Frontal cortex (tissue), 4 donors: ENCODE data around the gene TVP23A. TPM values are rescaled to one million over a fixed set of nuclear protein-coding genes. Genes with fewer than 3 reads are reported as not detected.

Experiments
- DNase-seq, 2 donors: peaks; one replicate each; pipeline ENCODE4 v3.0.0; 2012; ENCODE audit warnings: low spot score in 2 of 2
- FAIRE-seq: peaks from 2 replicates; lab custom pipeline; 2012; peaks lifted over from hg19 to GRCh38; lab: Jason Lieb, UNC
- total RNA-seq: library from RNA; depleted of rRNA; stranded (reverse); fragments of >200 nt; gene quantifications from one replicate; pipeline ENCODE4 v1.2.3, GENCODE V29; 2014
- donor health status: control.
- donor health status: control.
- donor health status: control.

The TVP23A gene
- 17.5 TPM for total RNA-seq

DNA sequence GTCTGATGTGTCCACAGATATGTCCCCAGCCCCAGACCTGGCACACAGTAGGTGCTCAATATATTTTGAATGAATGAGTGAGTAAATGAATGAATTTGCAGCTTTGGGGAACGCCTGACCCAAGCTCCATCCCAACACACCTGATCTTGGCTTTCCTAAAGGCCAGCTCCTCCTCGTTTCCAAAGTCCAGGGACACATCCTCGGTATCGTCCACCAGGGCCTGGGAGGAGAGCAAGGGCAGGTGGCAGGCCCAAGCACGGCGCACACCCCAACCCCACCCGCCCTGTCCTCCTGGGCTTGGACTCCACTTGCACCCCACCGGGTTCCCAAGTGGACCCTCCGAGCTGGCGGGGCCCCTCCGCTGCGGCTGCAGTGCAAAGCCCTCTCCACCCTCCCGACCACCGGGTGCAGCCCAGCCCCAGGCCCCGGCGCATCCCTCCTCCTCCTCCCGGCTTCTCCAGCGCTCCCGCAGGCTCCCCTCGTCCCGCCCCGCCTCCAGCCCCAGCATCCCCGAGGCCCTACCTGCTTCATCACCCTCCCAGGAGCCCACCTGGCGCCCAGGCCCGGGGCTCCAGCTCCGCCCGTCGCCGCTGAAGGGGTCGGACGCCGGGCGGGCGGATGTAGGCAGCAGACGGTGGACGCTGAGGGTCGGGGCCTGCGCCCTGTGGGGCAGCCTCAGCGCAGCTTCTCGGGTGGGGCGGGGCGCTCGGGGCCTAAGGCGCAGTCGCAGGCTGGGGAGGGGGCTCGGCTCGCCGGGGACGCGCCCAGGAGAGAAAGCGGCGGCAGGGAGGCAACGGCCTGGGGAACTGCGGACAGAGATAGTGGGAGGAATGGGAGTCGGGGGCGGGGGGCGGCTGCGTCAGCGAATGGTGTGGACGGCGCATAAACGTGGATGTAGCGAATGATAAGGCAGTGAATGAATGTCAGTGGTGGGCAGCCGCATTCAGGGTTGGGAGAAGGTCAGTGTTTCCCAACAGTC, at the start of gene TVP23A:
TSS of gene TVP23A (minus strand) at position 832 of the 979 bp plus-strand sequence. CDS start at position 531, 301 bp downstream.
- DNase-seq (peak; percentile 34 to 48), FAIRE-seq (no peak)

DNA sequence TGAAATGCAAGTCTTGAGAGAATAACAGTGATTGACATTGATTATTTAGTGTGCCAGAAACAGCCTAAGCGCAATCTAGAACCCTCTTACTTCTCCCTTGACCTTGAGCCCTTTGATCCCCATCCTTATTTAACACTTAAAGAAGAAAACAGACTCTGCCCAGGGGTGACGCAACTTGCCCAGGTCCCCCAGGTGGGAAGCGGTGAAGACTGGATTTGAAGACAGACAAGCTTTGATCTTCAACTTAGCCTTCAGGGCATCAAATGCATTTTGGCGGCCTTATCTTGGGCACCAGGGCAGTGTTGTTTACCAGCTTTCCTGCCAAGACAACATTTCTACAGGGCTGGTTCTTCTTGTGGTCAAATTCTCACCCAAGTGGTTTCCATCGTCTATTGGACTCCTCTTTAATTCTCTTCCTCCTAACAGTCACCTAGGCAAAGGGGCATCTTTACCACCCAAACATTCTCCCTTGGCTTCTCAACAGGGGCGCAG, 49.6 kb upstream of the TVP23A start:
- DNase-seq (no peak), FAIRE-seq (no peak)

DNA sequence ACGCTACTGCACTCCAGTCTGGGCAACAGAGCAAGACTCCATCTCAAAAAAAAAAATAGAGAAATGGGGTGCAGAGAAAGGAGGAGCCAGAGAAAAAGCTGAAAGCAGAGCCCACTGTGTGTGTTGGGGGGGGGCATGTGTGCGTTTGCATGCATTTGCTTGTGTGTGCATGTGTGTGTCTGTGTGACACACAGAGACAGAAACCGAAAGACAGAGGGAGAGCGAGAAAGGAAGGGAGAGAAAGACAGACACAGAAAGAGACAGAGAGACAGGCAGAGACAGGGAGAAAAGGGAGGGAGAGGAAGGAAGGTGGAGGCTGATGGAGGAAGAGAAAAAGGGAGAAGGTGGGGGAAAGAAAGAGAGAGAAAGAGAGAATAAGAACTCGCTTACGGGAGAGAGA, 48.6 kb upstream of the TVP23A start:
- no peak for FAIRE-seq
- DNase-seq = no peak

DNA sequence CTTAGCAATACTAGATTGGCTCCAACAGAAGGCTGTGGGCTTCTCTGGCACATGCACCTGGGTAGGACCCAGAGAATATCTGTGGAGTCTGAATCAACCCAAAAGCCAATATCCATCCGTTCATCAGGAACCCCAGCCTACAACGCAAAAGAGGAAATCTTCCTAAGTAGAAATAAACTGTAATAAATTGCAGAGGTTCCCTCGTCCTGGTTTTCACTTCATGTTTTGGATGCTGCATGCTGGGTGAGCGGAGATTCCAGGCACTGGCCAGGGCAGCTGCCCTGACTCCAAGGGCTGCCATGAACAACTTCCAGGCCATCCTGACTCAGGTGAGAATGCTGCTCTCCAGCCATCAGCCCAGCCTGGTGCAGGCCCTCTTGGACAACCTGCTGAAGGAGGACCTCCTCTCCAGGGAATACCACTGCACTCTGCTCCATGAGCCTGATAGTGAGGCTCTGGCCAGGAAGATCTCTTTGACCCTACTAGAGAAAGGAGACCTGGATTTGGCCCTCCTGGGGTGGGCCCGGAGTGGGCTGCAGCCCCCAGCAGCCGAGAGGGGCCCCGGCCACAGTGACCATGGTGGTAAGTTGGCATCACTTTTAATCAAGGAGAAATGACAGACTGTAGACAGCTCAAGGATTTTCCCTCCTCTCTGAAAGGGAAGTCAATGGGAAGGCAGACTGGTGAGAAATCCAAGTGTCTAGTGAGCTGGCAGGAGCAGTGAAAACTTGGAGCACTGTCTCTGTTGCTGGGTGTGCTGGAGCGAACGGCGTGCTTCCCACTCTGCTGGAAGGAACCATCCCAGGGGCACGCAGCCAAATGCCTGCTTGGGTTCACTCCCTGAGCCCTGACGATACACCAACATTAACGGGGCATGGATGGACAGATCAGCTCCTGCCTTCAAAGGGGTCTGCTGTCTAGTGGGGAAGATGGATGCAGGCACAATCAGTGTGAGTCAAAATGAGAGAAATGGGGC, 47.7 kb upstream of the TVP23A start:
- FAIRE-seq (no peak), DNase-seq (no peak)

DNA sequence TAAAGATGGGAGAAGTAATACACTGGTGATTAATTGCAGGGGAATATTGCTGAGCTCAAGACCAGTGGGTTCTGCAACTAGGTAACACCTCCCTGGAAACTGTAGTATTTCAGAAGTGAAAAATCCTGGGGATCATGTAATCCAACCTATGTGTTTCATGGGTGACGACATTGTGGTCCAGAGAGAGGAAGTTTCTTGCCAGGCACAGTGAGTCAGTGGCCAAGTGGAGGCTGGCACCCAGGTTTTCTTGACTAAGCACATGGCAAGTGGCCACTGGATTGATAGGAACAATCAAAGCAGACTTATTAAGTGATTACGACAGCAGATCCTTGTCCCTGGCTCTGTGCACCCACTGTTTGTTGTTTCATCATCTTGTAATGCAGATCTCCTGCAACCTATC, 43.8 kb upstream of the TVP23A start:
- FAIRE-seq = no peak
- DNase-seq = no peak

DNA sequence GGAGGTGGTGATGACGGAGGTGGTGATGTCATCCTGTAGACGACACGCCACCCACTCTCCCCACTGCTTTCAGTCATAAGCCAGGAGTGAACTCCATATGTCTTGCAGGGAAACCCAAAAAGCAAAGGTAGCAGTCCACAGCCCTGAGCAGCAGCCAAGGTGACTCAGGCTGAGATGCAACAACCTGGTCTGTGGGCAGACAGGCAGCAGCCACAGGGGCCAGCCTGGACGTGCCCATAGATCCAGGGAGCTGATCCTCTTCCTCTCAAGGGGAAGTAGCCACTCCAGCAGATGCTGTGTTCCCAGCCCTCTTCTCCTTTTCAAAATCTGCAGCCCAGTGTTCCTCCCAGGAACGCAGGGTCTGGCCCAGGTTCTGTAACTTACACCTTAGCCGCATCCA, 41.1 kb upstream of the TVP23A start:
- DNase-seq = no peak
- no peak for FAIRE-seq

DNA sequence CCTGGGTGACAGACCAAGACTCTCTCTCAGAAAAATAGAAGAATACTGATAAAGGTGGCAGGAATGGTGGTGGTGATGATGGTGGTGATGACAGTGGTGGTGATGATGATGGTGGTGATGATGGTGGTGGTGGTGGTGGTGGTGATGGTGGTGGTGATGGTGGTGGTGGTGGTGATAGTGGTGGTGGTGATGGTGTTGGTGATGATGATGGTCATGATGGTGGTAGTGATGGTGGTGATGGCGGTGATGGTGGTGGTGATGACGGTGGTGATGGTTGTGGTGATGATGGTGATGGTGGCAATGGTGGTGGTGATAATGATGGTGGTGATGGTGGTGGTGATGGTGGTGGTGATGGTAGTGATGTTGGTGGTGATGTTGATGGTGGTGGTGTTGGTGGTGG, 40.4 kb upstream of the TVP23A start:
- FAIRE-seq = no peak
- no peak for DNase-seq

DNA sequence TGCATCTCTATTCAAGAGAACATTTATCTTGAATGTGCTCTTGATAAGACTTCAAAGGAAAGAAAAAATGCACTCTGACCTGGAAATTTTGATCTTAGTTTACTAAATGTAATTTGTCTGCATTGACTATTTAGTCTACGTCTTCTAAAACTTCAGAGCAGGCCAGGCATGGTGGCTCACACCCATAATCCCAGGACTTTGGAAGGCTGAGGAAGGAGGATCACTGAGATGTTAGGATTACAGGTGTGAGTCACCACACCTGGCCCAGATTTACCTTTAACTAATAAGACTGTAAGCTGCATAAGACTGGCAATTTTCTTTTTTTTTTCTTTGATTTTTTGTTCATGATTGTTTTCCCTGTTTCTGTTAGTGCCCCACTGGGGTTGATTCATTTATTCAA, 39.6 kb upstream of the TVP23A start:
- DNase-seq = no peak
- no peak for FAIRE-seq

DNA sequence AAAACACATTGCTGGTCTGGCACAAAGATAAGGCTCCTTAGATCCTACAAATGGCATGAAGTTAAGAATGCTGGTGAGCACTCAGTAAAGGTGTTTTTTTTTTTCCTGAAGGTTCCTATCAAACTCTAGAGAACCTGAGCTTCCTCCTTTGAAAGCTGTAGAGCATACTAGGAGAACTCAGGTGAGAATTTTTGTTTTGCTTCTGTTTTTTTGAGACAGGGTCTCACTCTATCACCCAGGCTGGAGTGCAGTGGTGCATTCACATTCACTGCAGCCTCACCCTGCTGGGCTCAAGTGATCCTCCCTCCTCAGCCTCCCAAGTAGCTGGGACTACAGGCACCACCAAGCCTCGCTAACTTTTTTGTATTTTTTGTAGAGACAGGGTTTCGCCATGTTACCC, 37.4 kb upstream of the TVP23A start:
- no peak for DNase-seq
- FAIRE-seq = no peak

DNA sequence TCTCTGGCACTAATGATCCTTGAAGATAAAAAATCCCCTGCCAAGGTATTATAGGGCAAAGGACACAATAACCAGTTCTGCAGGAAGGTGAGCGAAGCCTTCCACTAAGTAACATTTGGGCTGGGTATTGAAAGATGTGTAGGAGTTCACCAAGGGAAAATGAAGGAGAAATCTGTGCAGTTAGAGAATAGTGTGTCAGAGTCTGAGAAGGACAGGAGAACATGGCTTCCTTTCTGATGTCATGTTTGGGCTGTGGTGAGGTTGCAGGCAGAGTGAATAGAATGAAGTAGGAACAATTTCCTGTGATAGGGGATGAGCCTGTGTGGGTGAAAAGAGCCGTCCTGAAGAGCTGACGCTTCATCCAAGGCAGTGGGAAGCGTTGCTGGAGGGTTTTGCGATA, 34.4 kb upstream of the TVP23A start:
- DNase-seq (no peak), FAIRE-seq (no peak)

DNA sequence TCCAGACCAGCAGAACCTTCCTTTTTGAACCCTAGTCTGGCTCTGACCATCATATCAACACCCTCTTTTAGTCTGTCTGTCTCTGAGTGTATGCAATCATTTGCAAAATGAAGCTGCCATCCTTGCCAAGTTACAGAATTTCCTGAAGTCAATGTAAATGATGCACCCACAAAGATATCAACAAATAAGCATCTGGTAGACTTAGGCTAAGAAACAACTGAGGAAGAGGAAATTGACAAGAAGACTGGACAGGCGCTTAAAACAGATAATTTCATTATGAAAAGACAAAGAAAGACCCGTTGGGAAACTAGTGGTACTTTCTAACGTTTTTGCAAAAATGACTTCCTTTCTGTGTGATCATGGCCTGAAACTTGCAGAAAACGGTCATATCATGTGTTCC, 33.7 kb upstream of the TVP23A start:
- no peak for FAIRE-seq

DNA sequence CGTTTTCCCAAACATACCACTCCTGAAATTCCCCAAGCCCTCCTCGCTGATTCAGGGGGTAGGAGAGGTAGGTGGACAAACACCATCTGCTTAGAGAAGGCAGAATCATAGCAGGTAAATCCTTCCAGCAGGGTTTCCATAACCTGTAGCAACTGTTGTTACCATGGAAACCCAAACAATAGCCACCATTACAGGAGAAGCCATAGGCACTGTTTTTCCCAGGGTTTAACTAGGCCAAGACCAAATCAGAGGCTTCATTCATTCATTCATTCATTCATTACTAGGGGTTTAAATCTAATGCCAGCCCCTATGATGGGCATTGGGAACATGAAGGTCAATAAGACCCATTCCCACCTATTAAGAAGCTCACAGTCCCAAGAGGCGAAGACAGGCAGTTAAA, 32.9 kb upstream of the TVP23A start:
- FAIRE-seq = no peak
- no peak for DNase-seq

More for the DNA sequence above, 33.7 kb upstream of the TVP23A start:
- no peak for DNase-seq

DNA sequence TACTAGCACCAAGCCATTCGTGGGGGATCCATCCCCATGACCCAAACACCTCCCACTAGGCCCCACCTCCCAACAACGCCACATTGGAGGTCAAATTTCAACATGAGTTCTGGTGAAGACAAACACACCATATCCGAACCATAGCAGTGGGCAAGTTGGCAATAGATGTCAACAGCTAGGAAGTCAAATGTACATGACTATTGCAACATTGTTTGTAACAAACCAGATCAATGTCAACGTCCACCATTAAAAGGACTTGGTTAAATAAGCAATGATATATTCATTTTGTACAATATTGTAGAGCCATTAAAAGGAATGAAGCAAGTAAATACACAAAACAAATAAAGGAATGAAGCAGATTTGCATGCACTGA, 31.9 kb upstream of the TVP23A start:
- no peak for FAIRE-seq
- DNase-seq = no peak

DNA sequence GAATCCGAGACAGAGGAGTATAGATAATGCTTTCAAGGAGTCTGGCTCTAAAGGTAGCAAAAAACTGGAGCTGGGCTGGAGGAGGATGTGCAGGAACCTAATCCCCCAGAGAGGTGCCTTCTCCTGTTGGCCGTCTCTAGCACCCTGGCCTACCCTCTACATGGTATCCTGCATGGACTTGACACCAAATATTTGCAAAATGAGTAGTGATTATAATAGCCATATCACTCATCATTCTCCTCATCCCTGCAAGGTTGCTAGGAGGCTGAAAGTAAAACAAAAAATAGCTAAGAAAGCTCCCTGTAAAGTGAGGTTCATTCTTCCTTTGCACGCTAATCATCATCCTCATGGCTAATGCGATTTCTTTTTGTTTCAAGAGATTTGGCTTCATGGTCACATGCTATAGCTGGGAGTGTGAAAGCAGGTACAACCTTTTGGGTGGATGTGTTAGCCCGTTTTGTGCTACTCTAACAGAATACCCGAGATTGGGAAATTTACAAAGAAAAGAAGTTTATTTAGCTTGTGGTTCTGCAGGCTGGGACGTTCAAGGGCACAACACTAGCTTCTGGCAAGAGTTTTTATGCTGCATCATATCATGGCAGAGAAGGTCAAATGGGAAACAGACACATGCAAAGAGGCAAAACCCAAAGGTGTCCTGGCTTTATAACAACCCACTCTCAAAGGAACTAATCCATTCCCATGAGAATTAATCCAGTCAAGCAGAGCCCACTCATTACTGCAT, 31.3 kb upstream of the TVP23A start:
- no peak for FAIRE-seq
- DNase-seq = no peak

DNA sequence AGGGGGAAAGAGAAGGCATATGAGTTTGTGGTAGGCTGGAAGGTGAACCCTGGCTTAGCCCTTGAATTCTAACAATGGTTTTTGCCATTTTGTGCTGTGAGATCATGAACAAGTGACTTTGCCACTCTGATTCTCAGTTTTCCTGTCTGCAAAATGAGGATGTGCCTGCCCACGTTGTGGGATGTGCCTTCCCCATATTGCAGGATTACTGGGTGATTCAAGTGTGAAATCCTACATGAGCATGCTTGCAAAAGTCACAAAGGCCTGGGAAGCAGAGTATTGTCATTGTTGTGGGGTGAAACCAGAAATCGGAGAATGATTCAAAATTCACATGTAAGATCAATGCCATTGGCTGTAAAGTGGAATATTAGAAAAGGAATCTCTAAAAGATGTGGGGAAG, 28.6 kb upstream of the TVP23A start:
- DNase-seq (no peak), FAIRE-seq (no peak)

DNA sequence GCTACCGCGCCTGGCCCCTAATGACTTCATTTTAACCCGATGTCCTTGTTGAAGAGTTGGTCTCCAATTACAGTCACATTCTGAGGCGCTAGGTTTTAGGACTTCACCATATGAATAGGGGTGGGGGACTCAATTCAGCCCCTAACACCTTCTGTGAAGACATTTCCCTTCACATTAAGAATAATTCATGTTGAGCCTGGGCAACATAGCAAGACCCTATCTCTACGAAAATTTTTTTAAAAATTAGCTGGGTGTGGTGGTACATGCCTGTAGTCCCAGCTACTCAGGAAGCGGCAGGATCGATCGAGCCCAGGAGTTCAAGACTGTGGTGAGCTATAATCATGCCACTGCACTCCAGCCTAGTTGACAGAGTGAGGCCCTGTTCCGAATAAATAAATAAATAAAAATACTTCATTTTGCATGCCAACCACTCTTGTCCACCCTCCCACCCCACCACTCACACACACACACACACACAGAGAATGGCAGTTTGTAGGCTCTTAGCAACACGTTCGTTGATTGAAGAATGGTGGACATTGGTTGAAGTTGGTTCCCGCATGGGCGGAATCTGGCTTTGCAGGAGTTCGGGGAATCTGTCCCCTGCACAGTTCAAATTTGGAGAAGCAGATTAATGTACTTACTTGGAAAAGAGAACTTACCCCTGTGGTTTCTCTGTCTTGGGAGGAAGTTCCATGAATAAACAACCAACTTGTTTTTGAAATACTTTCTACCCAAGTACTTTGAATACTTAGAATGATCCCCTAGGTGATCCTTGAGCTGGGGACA, 27.8 kb upstream of the TVP23A start:
- FAIRE-seq = no peak
- no peak for DNase-seq

DNA sequence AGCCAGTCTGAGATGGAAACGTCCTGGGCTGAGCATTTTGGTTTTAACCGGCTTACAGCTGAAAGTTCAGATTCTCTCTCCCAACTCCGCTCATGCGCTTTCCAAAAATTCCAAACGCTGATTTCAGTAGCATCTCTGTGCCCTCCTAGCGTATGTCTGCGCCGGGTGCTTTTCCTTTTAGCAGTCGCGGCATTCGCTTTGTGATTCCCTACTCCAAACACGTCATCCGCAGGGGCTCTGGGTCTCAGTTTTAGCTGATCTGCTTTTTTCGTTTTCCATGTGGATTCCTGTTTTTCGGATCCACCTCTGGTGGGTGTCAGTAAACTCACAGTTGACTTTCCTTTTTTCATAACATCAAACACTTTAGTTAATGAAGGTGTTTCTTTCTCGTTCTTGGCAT, 22.1 kb upstream of the TVP23A start:
- DNase-seq = no peak
- no peak for FAIRE-seq

DNA sequence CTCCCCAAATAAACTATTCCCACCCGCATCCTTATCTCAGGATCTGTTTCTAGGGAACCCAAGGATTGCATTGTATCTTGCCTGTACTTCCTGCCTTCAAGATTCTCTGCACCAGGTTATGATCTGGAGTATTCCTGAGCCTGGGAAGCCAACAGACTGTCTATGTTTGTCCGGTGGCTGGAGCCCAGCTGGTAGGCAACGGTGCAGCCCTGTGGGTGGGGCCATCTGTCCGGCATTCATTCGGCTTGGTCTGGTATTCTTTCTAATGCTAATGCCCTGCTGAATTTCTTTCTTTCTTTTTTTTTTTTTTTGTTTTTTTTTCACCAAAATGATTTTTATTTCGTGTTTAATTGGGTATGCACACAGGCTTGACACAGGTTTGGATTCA, 20.7 kb upstream of the TVP23A start:
- FAIRE-seq (no peak), DNase-seq (no peak)

DNA sequence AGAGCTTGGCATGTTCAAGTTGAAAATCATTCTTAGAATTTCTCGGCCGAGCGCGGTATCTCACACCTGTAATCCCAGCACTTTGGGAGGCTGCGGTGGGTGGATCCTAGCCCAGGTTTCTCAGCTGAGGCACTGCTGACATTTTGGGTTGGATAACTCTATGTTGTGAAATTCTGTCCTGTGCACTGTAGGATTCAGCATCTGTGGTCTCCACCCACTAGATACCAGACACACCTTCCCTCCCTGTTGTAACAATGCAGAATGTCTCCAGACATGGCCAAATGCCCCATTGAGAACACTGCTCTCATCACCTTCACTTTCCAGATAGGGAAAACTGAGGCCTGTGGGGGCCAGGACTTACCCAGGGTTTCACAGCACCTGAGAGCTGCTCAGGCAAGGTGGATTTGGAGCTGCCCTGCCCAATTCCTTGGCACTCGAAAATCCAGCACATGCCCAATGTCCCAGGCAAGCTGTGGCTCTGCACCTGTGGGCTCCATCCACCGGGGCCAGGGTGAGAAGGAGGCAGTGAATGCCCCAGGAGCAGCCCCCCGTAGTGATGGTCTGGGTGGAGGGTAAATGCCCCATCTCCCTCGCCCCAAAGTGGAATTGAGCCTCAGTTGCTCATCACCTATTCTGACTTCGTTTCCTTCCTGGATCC, 20.2 kb upstream of the TVP23A start:
- no peak for DNase-seq
- no peak for FAIRE-seq
